NCI-H1092 (cell line): ENCODE data around the gene ZNF652.
"Not testable (repeated sequence)": the region's sequence is repeated elsewhere in the genome, so short reads cannot be mapped to it uniquely, and the experiment has no call there.

ENCODE experiments used
- DNase-seq: peaks from one replicate; lab custom pipeline; 2025; lab: John Stamatoyannopoulos, UW

The ZNF652 gene

GRCh38 chr17:49315551-49316257 lies 46.3 kb downstream of the ZNF652 start:
- peak; percentile 47 for DNase-seq

DNA sequence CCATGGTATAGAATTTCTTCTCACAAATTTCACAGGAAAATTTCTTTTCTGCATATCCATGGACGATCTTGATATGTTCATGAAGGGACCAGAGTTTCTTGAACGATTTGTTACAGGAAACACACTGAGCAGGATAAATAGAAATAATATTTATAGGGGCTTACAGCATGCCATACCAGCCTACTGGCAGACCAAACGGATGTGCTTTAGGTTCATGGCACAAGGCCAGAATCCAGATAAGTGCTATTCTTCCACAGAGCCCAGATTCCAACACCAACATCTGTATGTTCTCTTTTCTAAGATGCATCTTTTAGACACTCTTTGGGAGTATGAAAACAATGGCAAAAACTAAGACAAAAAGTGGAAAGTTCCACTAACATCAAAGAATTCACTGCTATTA lies 49.3 kb downstream of the ZNF652 start:
- no peak for DNase-seq

GRCh38 chr17:49299996-49300395 lies 62.1 kb downstream of the ZNF652 start:
- DNase-seq, result no peak

GRCh38 chr17:49298371-49298976 lies 63.6 kb downstream of the ZNF652 start:
- no peak for DNase-seq

DNA sequence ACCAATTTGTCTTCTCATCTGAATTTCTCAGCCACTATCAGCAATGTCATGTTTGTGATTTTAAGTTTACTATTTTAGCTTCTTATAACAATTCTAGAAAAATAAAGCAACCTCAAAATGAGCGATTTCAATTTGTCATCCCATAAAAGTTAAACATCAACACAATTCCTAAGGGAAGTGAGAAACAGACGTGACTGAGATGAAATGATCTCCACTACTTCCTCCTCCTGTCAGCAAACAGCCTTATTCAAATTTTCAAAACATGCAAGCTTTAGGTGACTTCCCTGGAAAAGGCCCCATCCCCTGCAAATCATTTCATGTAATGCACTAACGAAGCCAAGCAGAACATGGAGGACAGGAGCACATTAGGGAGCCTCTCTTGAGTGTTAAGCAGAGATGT lies 64.9 kb downstream of the ZNF652 start:
- DNase-seq, result no peak

DNA sequence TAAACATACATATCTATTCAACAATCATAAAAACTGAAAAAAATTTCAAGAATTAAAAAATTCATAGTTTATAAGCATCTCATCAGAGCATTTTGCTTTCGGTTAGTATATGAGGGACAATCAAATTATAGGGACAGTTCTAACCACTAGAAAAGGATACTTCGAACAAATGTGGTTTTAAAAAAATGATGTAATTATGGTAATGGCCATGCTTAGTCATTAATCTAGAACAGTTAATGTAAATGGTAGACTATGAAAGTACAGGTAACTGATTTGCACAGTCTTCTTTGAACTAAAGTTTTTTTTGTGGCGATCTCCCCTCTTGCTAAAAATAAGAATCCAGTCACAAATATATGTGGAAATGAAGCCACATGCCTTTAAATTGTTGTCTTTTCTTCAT lies 67.9 kb downstream of the ZNF652 start:
- DNase-seq, result no peak

DNA sequence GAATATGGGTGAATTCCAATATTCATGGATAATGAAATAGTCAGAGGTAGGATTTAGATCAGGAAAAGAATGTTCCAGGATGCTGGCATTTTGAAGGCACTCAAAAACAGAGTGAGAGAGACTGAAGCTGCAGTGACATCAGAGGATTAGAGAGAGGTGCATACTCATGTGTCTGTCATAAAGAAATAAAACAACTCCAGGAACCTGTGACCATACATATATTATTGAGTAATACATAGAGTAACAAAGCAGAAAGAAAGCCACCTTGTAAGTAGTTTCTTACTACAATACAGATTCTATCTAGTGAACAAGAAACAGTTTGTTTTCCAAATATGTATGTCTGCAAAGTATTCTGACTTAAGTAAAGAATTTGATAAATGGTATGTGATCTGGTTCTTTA lies 69.1 kb downstream of the ZNF652 start:
- no peak for DNase-seq

DNA sequence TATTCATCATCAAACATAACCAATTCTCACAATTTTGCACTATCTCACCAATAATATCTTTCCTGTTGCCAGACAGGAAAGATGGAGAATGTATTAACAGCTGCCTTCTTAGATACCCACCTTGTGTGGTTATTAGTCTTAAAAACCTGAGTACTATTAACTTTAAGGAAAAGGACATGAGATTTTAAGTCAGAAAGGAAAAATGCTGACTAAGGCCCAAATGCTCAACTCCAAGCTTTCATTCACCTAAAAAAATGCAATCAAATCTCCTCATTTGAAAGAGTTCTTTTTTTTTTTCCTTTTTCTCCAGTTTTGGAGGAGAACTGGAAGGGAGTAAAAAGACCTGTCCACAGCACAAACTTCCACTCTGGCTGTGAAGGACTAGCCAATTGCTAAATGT lies 70.1 kb downstream of the ZNF652 start:
- no peak for DNase-seq

DNA sequence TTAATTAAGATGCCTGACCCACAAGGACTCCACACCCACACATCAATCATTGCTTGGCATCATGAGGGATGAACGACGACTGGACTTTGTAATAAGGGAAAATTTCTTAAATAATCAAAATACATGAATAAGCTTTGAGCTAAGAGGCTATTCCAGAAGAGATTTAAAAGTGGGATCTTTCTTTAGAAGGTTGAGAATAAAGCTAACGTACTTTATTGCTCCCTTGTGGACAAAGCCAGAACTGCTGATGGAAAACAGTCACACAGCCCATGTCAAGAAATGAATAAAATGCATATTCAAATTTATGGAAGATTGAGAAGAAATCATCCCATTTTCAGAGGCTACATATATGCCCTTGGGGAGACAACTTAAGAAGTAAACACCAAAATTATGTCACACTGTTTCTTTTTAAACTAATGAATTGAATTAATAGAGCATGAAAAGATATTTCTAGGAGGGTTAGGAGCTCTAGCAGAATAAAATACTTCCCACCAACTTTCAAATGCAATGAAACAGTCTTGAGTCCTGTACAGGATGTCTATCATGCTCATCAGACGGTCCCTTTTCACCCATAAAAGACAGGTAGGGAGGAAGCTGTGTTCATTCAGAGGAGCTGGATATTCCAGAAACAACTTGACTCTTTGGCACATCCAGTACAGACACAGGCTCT lies 71.2 kb downstream of the ZNF652 start:
- DNase-seq, result no peak

DNA sequence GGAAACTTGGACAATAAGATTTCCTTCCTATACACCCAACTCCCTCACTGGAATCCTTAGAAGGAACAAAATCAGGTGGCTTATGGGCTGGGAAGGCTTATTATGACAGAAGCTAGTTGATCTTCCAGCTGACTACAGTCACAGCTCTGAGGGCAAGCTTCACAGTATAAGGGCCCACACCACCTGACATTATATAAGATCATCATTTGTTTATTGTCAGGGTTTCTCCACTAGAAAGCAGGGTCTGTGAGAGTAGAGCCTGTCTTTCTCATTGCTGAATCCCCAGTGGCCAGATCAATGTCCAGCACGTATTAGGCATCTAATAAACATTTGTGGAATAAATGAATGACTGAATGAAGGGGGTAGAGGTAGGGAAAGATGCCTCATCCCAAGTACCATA lies 73.7 kb downstream of the ZNF652 start:
- no peak for DNase-seq

GRCh38 chr17:49287481-49287880 lies 74.6 kb downstream of the ZNF652 start:
- no peak for DNase-seq

- DNase-seq, result not testable (repeated sequence)
Measured at GRCh38 chr17:49286261-49286973, 75.6 kb downstream of the ZNF652 start.

DNA sequence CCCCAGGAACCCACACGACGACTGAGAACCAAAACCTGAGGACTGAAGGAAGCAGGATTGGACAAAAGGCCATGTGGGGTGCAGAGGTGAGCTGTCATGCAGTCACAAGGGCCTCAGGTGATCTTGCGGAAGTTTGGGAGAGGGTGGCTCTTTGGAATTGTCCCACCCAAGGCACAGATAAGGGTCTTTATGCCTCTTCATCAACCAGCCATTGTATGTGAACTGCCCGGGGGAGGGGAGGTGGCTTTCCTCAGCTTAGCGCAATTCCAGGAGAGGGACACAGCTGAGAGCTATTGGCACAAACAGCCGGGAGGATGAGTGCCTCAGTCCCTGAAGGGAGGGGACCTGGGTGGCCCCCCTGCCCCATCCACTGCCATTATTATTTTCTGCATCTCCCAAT lies 76.3 kb downstream of the ZNF652 start:
- no peak for DNase-seq

- no peak for DNase-seq
Measured at GRCh38 chr17:49280918-49281317, 81.1 kb downstream of the ZNF652 start.

- no peak for DNase-seq
Measured at GRCh38 chr17:49280061-49280460, 82.0 kb downstream of the ZNF652 start.

DNA sequence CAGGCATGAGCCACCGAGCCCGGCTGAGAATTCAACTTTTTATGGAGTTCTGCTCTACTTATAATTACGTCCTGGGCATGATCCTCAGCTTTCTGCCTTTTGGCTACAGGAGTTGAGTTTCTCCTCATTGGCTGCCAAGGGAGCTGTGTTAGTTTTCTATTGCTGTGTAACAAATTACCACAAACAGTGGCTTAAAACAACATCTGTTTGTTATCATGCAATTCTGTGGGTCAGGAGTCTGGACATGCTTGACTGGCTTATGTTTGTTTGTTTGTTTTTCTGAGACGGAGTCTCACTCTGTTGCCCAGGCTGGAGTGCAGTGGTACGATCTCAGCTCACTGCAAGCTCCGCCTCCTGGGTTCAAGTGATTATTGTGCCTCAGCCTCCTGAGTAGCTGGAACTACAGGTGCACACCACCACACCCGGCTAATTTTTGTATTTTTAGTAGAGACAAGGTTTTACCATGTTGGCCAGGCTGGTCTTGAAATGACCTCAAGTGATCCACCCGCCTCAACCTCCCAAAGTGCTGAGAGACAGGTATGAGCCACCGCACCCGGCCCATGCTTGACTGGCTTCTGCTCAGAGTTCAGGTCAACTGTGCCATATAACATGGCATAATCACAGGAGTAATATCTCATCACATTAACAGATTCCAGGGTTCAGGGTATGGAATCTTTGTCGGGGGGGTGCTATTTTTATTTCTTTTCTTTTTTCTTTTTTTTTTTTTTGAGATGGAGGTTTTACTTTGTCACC lies 82.6 kb downstream of the ZNF652 start:
- not testable (repeated sequence) for DNase-seq

DNA sequence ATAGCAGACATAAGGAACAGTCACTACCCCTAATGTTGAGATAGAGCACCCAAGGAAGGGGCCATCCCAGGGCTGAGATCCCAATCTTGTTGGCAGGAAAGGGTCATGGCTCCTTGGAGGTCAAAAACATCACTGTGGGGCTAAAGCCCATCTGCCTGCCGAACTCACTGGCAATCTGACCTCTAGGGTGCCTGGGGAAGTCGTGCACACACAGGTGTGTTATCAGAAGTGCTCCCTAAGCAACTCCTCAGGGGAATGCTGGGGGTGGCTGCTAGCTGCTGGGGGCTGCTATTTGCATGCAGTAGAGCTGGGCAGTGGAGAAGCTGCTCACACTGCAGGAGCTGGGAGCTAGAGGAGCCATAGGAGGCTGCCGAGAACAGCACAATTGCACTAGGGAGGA lies 84.0 kb downstream of the ZNF652 start:
- DNase-seq, result no peak

DNA sequence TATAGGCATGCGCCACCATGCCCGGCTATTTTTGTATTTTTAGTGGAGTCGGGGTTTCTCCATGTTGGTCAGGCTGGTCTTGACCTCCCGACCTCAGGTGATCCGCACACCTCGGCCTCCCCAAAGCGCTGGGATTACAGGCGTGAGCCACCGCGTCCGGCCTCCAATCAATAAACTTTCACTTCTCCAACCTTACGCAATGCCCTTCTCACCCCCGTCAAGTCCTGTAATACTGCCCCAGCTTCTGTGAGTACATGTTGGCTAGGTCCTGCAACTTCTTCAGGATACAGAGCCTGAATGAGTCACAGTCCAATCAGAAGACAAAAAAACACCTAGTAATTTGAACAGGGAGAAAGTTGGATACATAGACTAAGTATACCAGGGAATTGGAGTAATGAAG lies 84.4 kb downstream of the ZNF652 start:
- DNase-seq, result no peak

- DNase-seq, result not testable (repeated sequence)
Measured at GRCh38 chr17:49275981-49276380, 86.1 kb downstream of the ZNF652 start.

GRCh38 chr17:49269356-49269755 lies 92.7 kb downstream of the ZNF652 start:
- DNase-seq, result no peak

- no peak for DNase-seq
Measured at GRCh38 chr17:49267912-49268311, 94.1 kb downstream of the ZNF652 start.

- DNase-seq, result no peak
Measured at GRCh38 chr17:49266233-49266632, 95.8 kb downstream of the ZNF652 start.
